Activated CD8-positive, alpha-beta memory T cell treated with anti-CD3 and anti-CD28 coated beads for 24 hours (primary cell): ENCODE measurements around the gene PELI1.
"Not testable (repeated sequence)": the region's sequence is repeated elsewhere in the genome, so short reads cannot be mapped to it uniquely, and the experiment has no call there.

Source experiments
- DNase-seq: peaks from one replicate; pipeline ENCODE4 v3.0.0-alpha.2; 2020

Gene PELI1

DNA sequence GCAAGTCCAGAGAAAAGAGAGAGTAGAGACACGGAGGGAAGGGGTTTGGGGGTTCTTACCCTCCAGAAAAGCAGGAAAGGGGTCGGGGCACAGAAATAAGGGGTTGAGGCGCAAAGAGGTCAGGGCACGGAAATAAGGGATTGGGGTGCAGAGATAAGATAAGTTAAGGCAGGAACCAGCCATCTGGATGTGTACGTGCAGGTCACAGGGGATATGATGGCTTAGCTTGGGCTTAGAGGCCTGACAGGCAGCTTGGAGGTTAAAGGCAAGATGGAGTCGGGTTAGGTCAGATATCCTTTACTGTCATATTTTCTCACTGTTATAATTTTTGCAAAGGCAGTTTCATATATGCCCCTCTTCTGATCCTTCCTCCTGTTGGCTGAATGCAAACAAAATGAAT lies 64.5 kb downstream of the PELI1 start:
- DNase-seq: not testable (repeated sequence)

DNA sequence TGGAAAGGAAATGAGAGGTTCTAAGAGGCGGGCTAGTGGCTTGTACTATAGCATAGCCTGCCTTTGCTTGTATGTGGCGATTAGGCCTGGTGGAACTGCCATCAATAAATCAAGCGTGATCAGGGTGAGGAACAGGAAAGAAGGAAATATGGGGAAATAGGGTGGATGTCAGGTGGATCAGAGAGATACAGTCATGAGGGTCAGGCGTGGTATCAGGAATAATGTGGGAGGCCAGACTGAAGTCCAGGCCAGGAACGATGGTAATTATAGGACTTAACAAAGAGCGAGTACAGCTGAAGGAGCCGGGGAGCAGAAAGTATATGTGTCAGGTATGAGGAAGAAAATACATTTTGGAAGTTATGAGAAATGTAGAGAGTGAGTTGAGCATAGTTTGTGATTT lies 67.4 kb downstream of the PELI1 start:
- DNase-seq: not testable (repeated sequence)

DNA sequence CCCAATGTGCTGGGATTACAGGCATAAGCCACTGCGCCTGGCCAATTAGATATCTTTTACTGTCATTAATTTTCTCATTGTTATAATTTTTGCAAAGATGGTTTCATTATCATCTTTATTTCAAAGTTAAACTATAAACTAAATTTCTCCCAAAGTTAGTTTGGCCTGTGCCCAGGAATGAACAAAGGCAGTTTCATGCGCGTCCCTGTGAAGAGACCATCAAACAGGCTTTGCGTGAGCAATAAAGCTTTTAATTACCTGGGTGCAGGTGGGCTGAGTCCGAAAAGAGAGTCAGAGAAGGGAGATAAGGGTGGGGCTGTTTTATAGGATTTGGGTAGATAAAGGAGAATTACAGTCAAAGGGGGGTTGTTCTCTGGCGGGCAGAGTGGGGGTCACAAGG lies 69.6 kb downstream of the PELI1 start:
- not testable (repeated sequence) for DNase-seq

DNA sequence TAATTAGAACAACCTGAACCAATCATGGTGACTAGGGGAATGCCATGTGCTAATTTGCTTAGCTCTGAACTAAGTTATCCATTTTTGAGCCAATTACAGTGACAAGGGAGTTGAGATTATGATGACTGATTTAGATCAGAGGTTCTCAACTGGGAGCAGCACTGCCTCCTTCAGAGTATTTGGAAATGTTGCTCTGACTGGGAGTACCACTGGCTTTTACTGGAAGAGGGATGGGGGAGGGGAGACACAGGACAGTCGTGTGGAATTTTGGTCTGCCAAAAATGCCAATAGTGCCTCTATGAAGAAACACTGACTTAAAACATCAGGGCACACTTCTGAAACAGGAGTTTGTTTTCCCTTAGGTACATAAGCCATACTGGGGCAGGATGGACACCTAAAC lies 76.9 kb downstream of the PELI1 start:
- no peak for DNase-seq

DNA sequence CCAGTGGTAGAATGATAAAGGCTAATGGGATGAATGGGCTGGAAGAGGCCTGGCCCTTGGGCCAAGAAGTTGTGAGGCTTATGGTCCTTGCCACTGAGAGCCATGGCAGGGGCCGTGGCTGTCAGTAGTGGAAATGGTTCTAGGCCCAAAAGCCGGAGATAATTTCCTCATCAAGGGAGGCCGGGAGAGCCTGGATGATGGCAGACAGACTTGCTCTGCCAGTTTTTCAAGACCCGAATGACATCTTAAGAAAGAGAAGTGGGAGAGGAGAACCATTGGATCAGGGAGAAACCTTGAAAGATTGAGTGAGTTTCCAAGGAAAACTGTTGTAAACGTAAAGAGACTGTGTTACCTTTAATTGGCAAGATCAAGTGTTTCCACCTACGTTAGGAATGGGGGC lies 78.7 kb downstream of the PELI1 start:
- no peak for DNase-seq

DNA sequence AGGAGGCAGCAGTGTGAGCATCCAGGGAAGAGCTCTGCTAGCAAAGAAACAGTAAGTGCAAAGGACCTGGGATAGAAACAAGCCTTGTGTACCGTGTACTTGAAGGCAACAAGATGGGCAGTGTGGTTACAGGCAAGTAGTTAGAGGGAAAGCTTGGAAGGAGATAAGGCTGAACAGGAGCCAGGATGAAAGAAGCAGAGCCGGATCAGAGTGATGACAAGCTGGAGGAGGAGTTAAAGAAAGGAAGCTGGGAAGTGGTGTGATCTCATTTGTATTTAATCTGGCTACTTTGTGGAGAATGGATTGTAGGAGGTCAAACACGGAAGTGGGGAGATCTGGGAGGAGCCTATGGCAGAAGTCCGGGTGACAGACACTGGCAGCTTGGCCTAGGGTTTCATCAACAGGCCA lies 80.3 kb downstream of the PELI1 start:
- no peak for DNase-seq

DNA sequence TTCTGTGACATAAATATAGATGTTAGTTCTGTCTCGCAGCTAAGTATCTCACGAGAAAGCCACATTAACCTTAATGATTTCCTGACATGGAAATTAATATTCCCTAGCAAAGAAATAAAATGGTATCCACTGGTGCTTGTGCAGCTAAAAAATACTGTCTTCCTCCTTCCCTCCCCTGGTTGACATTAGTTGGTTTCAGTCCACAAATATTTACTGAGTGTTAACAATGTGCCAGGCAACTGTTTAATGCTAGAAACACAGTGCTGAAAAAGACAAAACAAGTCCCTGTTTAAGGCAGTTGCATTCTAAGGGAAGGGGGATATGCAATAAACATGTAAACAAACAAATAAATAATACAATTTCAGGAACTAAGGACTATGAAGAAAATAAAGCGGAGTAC lies 80.8 kb downstream of the PELI1 start:
- DNase-seq: no peak

DNA sequence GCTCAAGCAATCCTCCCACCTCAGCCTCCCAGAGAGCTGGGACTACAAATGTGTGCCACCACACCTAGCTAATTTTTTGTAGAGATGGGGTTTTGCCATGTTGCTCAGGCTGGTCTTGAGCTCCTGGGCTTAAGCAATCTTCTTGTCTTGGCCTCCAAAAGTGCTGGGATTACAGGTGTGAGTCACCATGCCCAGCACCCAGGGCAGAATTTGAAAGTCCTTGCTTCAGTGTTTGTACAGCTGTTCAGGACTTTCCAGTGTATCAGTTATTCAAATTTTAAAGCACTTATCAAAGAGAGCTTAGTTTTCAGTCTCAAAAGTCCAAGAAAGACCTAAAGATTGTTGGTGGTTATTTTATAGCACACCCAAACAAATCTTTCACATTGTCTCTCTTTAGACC lies 81.4 kb downstream of the PELI1 start:
- DNase-seq: no peak

DNA sequence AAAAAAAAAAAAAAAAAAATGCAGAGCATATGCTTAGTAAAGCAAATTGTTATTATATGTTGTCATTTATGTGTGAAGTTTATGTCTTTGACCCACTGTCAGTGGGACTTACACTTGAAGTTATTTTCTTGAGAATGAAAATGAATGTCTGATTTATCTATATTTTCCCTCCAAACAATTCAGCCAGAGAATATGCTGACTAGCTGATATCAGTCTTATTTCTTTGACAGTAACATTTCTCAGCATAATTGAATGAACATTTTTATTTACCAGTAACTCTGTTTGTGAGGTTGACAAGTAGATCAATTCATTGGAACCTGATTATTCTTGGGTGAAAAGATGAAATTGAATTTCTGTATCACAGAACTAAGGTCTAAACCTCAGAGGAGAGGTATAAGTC lies 85.0 kb downstream of the PELI1 start:
- no peak for DNase-seq

DNA sequence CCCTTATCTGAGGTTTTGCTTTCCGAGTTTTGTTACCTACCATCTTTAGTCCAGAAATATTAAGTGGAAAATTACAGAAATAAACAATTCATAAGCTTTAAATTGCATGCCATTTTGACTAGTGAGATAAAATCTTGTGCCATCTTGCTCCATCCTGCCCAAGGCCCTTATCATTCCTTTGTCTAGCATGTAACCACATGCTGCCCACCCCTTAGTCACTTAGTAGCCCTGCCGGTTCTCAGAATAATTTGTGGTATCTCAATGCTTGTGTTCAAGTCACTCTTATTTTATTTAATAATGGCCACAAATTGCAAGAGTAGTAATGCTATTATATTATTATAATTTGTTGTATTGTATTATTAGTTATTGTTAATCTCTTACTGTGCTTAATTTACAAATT lies 88.2 kb downstream of the PELI1 start:
- no peak for DNase-seq

DNA sequence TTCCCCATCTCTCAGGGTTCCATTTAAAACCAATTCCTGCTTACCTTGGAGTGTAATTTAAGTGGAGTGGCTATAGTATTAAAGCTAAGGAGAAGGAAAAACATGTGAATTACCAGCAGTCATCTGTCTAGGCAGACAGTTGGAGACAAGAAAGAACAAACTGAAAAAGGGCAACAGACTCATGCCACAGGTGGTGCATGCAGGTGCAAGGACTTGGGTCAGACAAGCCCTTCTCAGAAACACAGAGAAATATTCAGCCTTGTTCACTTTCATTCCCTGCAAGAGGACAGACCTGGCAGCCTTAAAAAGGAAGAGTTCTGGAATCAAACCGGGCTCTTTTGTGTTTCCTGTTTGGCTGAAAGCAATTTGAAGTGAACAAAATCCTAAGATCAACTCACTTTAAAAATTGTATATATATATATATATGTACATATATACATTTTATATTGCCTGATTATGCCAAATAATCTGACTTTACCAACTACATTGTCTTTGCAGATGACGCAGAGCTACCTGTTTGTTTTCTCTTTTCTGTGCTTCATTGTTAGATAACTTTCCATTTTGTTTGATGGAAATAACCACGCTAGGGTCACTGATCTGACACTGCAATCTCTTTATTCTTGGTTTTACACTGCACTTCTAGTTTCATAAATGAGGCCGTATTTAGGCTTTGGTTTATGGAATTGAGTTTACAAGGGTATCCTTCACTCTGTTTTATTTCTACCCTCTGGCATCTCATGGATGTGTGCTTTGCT lies 89.9 kb downstream of the PELI1 start:
- DNase-seq: no peak

DNA sequence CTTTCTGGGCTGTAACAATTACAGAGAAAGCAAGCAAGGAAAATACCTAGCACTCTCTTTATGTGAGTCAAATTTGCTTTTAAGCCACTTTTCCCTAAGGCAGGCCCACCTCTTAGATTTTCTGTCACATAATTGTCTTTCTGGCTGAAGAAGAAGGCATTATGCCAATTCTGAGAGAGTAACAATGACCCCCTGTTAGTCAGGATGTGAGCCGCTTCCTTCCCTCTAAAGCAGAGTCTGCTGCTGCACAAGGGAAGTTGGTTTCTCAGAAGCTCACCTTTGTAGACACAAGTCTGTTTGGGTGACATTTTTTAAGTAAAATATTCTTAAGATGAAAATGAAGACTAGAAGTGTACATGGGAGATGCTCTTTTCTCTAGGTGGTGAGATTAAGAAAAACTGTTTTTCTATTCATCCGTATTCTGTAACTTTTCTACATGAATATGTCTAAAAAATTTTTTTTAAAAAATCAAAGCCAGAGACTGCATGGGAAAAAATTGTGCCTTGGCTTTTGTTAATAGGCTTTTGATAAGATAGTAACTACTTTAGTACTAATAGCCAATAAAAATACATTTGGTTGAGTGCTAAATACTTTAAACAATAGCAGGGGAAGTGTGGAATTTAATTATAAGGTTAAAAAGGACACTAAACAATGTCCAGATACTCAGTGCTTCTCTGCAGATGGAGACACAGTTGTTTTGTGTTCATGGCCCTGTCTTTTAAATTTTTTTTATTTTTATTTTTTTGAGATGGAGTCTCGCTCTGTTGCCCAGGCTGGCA lies 91.6 kb downstream of the PELI1 start:
- no peak for DNase-seq

DNA sequence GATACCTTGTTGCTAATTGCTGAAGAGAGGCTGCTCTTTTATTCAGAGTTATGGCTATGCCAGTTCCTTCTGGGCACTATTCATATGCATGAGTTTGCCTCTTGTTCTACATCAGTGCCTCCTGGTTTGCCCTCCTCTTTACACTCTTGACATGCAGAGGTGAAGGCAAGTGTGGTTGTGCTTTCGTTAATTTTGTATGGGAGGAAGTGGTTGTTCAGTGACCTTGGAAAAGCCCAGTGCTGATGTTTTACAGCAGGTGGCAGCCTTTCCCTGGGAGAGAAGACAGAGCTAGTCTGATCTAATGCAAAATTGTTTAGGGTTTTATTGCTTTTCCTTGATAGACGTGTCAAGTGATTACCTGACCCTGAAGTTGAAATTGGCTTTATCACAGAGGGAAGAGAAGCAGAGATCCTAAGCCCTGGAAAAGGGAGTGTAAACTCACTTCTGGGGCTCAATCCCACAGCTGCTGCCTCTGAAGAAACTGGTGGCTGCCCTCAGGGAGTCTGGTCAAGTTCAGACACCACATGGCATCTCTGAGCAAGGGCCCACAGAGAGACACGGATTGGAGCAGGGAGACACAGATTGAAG lies 94.5 kb downstream of the PELI1 start:
- DNase-seq: peak; percentile 79

DNA sequence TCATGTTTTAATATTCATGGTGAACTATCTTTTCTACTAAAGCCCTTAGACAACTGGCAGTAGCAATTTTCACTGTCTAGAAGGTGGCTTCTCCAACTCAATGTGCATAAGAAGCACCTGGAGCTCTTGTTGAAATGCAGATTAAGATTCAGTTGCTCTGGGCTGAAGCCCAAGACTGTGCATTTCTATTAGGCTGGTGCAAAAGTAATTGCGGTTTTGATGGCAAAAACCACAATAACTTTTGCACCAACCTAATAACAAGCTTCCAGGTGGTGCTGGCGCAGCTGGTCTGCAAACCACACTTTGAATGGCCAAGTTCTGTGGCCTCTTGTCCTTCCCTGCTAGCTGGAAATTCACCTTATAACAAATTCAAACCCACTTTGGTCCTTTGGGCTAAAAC lies 98.3 kb downstream of the PELI1 start:
- no peak for DNase-seq
